ENCODE measurements around the gene ZNFX1. TPM values are rescaled to one million over a fixed set of nuclear protein-coding genes. Genes with fewer than 3 reads are reported as not detected.

ZNFX1 gene
- total and polyA plus RNA-seq, 2 donors (not counting 1 experiment from before 2014, with no cell fraction given) = 10.3 to 37.9 TPM

- no peak overlapping the region for H3K27ac Mint-ChIP-seq
Observed at GRCh38 chr20:49262444-49262843, 15.4 kb downstream of the ZNFX1 start.

GRCh38 chr20:49261173-49261572 is 16.7 kb downstream of the ZNFX1 start:
- TF ChIP-seq, protein P1, sequence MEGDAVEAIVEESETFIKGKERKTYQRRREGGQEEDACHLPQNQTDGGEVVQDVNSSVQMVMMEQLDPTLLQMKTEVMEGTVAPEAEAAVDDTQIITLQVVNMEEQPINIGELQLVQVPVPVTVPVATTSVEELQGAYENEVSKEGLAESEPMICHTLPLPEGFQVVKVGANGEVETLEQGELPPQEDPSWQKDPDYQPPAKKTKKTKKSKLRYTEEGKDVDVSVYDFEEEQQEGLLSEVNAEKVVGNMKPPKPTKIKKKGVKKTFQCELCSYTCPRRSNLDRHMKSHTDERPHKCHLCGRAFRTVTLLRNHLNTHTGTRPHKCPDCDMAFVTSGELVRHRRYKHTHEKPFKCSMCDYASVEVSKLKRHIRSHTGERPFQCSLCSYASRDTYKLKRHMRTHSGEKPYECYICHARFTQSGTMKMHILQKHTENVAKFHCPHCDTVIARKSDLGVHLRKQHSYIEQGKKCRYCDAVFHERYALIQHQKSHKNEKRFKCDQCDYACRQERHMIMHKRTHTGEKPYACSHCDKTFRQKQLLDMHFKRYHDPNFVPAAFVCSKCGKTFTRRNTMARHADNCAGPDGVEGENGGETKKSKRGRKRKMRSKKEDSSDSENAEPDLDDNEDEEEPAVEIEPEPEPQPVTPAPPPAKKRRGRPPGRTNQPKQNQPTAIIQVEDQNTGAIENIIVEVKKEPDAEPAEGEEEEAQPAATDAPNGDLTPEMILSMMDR (IDR thresholded peaks at IDR 0.05) = no peak
- TF ChIP-seq EZH2 (IDR thresholded peaks at IDR 0.05; ENCODE audit: borderline replicate concordance, insufficient read depth, low read depth, low read length, poor library complexity, severe bottlenecking) = no peak
- peaks cover 6% of the 10 kb centered on the region for H4K20me1 ChIP-seq (ENCODE audit: control insufficient read depth, insufficient read depth, low read length, poor library complexity, severe bottlenecking)
- H3K27ac Mint-ChIP-seq = no peak overlapping the region
- no peak overlapping the region for H3K9ac ChIP-seq (ENCODE audit: low read length)
- H3K79me2 ChIP-seq (ENCODE audit: control insufficient read depth, insufficient read depth, low read length) = peaks cover 31% of the 10 kb centered on the region
- peaks cover 5% of the 10 kb centered on the region for H3K4me1 Mint-ChIP-seq
- DNase-seq (no peak), ATAC-seq (ENCODE audit: low read depth) (no peak)
- H3K4me2 ChIP-seq (replicated peaks; ENCODE audit: low read depth, low read length, poor library complexity, severe bottlenecking) = no peak overlapping the region
- peaks cover 11 to 89% of the 10 kb centered on the region in 2 experiments for H3K36me3 ChIP-seq (replicated peaks in 1 of 2; ENCODE audit: control extremely low read depth in 1 of 2, control insufficient read depth in 1 of 2, extremely low read depth in 1 of 2, insufficient read depth in 2 of 2, low read length in 1 of 2)
- no peaks in the 10 kb centered on the region for H3K9me3 Mint-ChIP-seq (ENCODE audit: insufficient read depth)
- ChIA-PET POLR2A (no interaction called here), CTCF (no interaction called here)
- no peaks in the 10 kb centered on the region for H3K27me3 Mint-ChIP-seq
- H3K27me3 ChIP-seq (replicated peaks in 1 of 4; ENCODE audit: control extremely low read depth in 1 of 4, control insufficient read depth in 3 of 4, insufficient read depth in 4 of 4, low read length in 3 of 4) = no peaks in the 10 kb centered on the region
- intact Hi-C loops (cut with micrococcal nuclease) = no loop called here
- no CpG with 5 or more reads among the region's 3 CpGs for WGBS (ENCODE audit: insufficient coverage)
- H2AFZ ChIP-seq (ENCODE audit: insufficient read depth, low read depth, low read length, poor library complexity, severe bottlenecking) = no peak overlapping the region
- no peak overlapping the region for H3K4me3 Mint-ChIP-seq
- no peak overlapping the region for H3K27ac ChIP-seq (ENCODE audit: low read length in 2 of 2)
- H3K4me1 ChIP-seq (ENCODE audit: control insufficient read depth in 2 of 2, insufficient read depth in 2 of 2, low read length in 2 of 2) = peaks cover 0 to 6% of the 10 kb centered on the region in 2 donors
- H3K4me3 ChIP-seq (ENCODE audit: control extremely low read depth in 1 of 5, extremely low read depth in 1 of 5, insufficient read depth in 1 of 5, low read depth in 2 of 5, low read length in 4 of 5) = no peak overlapping the region
- H3K9me3 ChIP-seq (ENCODE audit: control extremely low read depth in 1 of 3, control insufficient read depth in 2 of 3, insufficient read depth in 1 of 3, low read length in 2 of 3) = no peaks in the 10 kb centered on the region

More at GRCh38 chr20:49262444-49262843, 15.4 kb downstream of the ZNFX1 start:
- no peaks in the 10 kb centered on the region for H3K27me3 Mint-ChIP-seq
- DNase-seq (no peak), ATAC-seq (ENCODE audit: low read depth) (no peak)
- H3K4me3 Mint-ChIP-seq = no peak overlapping the region
- H3K79me2 ChIP-seq (ENCODE audit: control insufficient read depth, insufficient read depth, low read length) = peaks cover 44% of the 10 kb centered on the region
- H3K4me2 ChIP-seq (replicated peaks; ENCODE audit: low read depth, low read length, poor library complexity, severe bottlenecking) = no peak overlapping the region
- no peak overlapping the region for H3K27ac ChIP-seq (ENCODE audit: low read length in 2 of 2)
- H3K4me3 ChIP-seq (ENCODE audit: control extremely low read depth in 1 of 5, extremely low read depth in 1 of 5, insufficient read depth in 1 of 5, low read depth in 2 of 5, low read length in 4 of 5) = no peak overlapping the region
- ChIA-PET CTCF (interaction anchor here (1.5 kb wide), 1 partner anchor 15 kb away, joined by 3 read pairs; no protein-coding TSS in a partner anchor), POLR2A (no interaction called here)
- H3K9me3 ChIP-seq (ENCODE audit: control extremely low read depth in 1 of 3, control insufficient read depth in 2 of 3, insufficient read depth in 1 of 3, low read length in 2 of 3) = no peaks in the 10 kb centered on the region
- H3K9me3 Mint-ChIP-seq (ENCODE audit: insufficient read depth) = no peaks in the 10 kb centered on the region
- peaks cover 6% of the 10 kb centered on the region for H4K20me1 ChIP-seq (ENCODE audit: control insufficient read depth, insufficient read depth, low read length, poor library complexity, severe bottlenecking)
- no peak overlapping the region for H2AFZ ChIP-seq (ENCODE audit: insufficient read depth, low read depth, low read length, poor library complexity, severe bottlenecking)
- no peaks in the 10 kb centered on the region for H3K27me3 ChIP-seq (replicated peaks in 1 of 4; ENCODE audit: control extremely low read depth in 1 of 4, control insufficient read depth in 3 of 4, insufficient read depth in 4 of 4, low read length in 3 of 4)
- peaks cover 8 to 78% of the 10 kb centered on the region in 2 experiments for H3K36me3 ChIP-seq (replicated peaks in 1 of 2; ENCODE audit: control extremely low read depth in 1 of 2, control insufficient read depth in 1 of 2, extremely low read depth in 1 of 2, insufficient read depth in 2 of 2, low read length in 1 of 2)
- peaks cover 16% of the 10 kb centered on the region for H3K4me1 Mint-ChIP-seq
- TF ChIP-seq, protein P1 (IDR thresholded peaks at IDR 0.05) = no peak
- TF ChIP-seq EZH2 (IDR thresholded peaks at IDR 0.05; ENCODE audit: borderline replicate concordance, insufficient read depth, low read depth, low read length, poor library complexity, severe bottlenecking) = no peak
- H3K9ac ChIP-seq (ENCODE audit: low read length) = no peak overlapping the region
- H3K4me1 ChIP-seq (ENCODE audit: control insufficient read depth in 2 of 2, insufficient read depth in 2 of 2, low read length in 2 of 2) = peaks cover 8 to 18% of the 10 kb centered on the region in 2 donors
- no CpG with 5 or more reads among the region's 1 CpG for WGBS (ENCODE audit: insufficient coverage)
- intact Hi-C loops (cut with micrococcal nuclease) = no loop called here

Measured in B cell (primary cell).